Activated CD8-positive, alpha-beta memory T cell treated with anti-CD3 and anti-CD28 coated beads, Interleukin-2, amount 50 U/mL, for 24 hours (primary cell): ENCODE measurements around the gene CDH13.

Experiments
- DNase-seq: peaks from one replicate; pipeline ENCODE4 v3.0.0-alpha.2; 2020; ENCODE audit errors: extremely low read depth

The CDH13 gene

DNA sequence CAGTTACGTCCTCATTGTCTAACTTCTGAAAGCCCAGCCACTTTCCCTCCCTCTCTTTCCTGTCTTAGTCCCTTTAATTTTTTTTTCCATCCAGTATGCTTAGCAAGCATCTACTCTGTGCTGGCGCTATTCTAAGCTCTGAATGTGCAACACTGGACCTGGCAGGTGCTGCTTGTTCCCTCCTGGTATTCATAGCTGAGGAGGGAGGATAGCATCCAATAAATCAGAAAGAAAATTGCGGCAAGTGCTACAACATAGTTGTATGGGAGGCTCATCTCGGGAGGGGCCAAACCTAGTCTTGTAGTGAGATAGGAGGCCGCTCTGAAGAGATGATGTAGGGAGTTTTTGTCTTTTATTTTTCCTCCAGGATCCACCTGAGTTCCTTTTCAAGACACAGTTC is 723.7 kb downstream of the CDH13 start:
- no peak for DNase-seq

DNA sequence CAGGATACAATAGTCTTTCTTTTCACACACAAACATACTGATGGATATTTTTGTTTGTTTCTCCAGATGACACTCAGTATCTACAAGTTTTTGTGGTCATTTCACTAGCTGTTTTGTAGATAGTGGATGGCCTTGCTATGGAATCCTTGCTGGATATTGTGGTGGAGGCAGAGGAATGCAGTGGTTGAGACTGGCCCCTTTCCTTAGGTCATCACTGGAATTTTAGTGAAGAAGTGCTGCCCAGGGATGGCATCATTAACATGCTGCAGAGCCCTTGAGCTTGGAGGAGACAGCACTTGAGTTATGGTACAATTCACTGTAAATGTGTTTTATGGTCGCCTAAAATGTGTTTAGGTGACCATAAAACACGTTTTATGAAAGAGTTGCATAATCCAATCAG is 725.1 kb downstream of the CDH13 start:
- no peak for DNase-seq

DNA sequence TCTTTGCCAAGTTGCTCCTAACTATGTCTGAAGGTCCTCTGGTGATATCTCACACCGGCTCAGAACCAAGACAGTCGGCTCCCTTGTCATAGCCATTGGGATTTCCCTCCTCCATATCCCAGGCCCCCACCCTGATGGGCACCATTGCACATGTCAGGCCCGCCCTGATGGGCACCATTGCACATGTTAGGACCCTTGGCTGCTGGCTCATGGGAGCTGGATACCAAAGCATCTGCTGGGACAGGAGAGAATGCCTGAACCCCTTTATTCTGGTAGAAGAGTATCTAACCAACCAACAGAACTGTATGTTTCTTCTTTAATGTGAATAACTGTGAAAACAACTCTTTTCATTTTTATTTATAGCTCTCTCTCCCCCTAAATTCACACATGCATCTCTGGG is 726.5 kb downstream of the CDH13 start:
- DNase-seq: no peak

- DNase-seq: no peak
Observed at GRCh38 chr16:83354015-83354414, 727.2 kb downstream of the CDH13 start.

DNA sequence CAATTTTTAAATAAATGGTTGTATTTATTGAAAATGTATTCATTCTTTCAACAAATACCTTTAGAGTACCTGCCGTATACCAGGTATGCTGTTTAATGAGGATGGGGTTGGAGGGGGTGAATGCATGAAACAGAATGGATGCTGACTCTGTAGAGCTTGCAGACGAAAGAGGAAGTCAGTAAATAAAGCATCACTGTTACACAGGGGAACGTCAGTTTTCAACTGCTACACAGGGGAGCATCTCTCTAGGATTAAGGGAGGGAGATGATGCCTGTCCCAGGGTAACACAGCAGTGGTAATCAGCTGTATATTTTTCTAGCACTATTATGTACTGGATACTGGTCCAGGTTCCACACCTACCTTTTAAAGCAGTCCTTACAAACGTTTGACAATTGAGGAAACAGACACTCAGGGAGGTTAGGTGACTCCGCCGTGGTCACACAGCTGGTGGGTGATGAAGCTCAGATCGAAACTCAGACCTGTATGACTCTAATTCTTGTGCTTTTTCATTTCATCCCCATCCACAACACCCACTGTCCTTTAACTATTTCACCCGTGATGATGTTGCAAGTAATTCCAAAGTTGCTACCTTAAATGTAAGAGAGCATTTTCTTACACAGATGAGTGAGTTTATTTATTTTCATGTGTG is 728.9 kb downstream of the CDH13 start:
- no peak for DNase-seq

DNA sequence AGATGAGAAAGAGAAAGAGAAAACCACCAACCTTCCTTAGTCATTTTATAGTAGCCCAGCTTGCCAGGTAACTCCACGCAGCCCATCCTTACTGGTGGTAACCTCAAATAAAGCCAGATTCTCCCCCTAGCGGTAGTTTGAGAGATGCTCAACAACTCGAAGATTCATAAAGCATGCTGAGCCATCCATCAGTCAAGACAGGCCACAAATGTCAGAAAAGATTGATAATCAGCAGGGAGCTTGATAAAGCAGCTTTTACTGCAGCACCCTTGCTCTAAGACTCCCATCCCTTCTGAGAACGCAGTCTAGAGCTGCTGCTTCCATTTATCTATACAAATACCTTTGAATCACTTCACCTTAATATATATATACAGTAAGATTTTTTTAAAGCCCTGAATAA is 729.5 kb downstream of the CDH13 start:
- DNase-seq: no peak

GRCh38 chr16:83356986-83357385 is 730.2 kb downstream of the CDH13 start:
- no peak for DNase-seq

GRCh38 chr16:83363521-83363920 is 736.8 kb downstream of the CDH13 start:
- DNase-seq: no peak

- DNase-seq: no peak
Observed at GRCh38 chr16:83365166-83365565, 738.4 kb downstream of the CDH13 start.

DNA sequence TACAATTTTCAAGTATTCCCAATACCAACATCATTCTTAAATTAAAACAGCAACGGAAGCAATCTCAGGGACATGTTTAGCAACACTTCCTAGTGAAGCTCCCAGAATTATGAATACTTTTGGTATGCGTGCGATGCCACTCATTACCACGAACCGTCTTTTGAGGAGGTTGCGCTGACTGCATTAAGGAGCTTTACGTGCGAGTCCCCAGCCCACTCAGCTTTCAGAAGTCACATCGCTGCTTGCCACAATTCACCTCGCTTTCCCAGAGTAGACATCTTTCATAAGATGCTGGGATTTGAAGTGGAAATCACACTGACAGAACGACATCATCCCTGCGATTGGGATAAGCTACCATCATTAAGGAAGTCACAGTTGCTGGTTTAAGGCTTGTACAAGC is 739.5 kb downstream of the CDH13 start:
- DNase-seq: no peak

GRCh38 chr16:83374979-83375378 is 748.2 kb downstream of the CDH13 start:
- no peak for DNase-seq

GRCh38 chr16:83389751-83390150 is 763.0 kb downstream of the CDH13 start:
- DNase-seq: no peak

DNA sequence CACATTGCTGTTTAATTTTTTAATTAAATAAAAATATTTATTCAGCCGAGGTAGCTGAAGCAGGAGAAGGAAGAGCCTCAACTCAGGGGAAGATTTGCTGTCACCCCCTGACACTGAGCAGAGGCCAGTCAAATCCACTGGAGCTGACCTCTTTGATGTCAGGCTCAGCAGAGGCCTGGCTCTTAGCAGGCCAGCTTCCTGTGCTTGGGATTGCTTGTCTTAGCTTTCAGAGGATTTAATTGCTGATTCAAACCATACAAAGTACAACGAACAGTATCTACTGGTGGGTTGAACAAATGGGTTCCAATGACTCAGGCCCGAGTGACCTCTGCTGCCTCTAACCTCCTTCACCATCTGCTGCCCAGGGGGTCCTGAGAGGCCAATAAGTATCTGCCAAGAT is 764.0 kb downstream of the CDH13 start:
- DNase-seq: no peak

- no peak for DNase-seq
Observed at GRCh38 chr16:83392743-83393142, 766.0 kb downstream of the CDH13 start.

GRCh38 chr16:83393196-83393981 is 766.6 kb downstream of the CDH13 start:
- DNase-seq: no peak

- no peak for DNase-seq
Observed at GRCh38 chr16:83397601-83398291, 771.0 kb downstream of the CDH13 start.

GRCh38 chr16:83400234-83400633 is 773.5 kb downstream of the CDH13 start:
- DNase-seq: no peak

GRCh38 chr16:83402160-83402814 is 775.5 kb downstream of the CDH13 start:
- DNase-seq: no peak

GRCh38 chr16:83402967-83403366 is 776.2 kb downstream of the CDH13 start:
- DNase-seq: no peak

DNA sequence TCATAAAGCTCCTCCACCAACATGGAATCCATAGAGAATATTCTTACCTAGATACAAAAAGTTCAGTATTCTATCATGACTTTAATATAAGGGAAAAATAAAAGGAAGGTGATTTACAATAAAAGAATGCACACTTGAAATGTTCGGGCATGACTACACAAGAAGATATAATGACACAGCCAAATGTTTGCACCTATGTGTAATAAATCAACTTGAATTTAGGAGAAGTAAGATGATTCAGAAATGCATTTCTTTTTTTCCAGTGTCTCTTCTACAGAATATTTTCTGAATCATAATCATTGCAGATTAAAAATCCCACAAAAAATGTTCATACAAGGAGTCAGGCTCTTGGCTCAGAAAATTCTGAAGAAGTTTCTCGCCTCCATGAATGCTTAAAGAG is 777.0 kb downstream of the CDH13 start:
- no peak for DNase-seq

DNA sequence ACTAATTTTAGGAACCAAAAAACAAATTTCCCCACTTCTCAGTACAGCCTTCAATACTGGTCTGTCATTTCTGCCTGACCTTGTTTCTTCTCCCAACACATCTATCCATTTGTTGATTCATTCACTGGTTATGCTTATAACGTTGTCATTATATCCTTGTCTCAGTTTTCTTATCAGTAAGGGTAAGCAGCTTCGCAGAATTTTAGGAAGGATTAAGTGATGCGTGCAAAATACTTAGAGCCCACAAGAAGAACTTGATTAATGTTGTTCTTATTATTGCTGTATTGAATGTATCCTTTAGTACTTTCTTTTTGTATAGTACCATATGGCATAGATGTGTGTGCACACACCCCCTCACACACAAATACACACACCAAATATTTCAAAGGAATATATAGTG is 777.5 kb downstream of the CDH13 start:
- no peak for DNase-seq

DNA sequence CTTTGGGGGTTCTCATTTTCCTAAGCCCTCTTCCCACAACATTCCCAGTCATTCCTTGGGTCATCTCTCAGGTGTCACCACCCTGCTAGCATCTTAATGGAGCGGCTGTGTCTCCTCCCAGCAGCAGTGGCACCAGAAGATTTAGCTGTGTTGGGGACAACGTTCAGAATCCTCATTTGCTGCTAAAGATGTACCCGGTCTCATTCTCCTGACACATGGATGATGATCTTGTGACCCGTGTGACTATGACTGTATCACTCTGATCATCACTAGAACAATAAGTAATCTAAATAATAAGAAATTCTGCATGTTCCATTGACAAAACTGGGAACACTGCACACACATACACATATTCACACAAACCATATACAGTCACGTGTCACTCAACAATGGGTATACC is 781.2 kb downstream of the CDH13 start:
- DNase-seq: no peak
